Gastroesophageal sphincter (tissue), 4 donors: ENCODE data around the gene RAB28. TPM values are rescaled to one million over a fixed set of nuclear protein-coding genes. Genes with fewer than 3 reads are reported as not detected.

ENCODE experiments used
- ATAC-seq: fragments of 150-250 bp; one replicate; pipeline ENCODE4 v1.9.1; 2016; ENCODE audit warnings: mild to moderate bottlenecking, moderate library complexity
- H3K27ac ChIP-seq, 4 donors: fragments of 200-600 bp; sonication (generic) in 3 of 4; 1 replicate in 3 of 4; 2 replicates in 1 of 4; pipeline ENCODE4 v1.5.1; 2016 to 2019
- H3K27me3 ChIP-seq: fragments of 200-600 bp; sonication (generic); one replicate; pipeline ENCODE4 v1.5.1; 2019
- H3K36me3 ChIP-seq, 2 donors: fragments of 200-600 bp; sonication (generic); one replicate each; pipeline ENCODE4 v1.5.1; 2019; ENCODE audit warnings: control low read depth in 1 of 2
- H3K4me1 ChIP-seq, 3 donors: fragments of 200-600 bp; sonication (generic); 1 replicate in 2 of 3; 2 replicates in 1 of 3; pipeline ENCODE4 v1.5.1; 2016 to 2019; ENCODE audit warnings: control low read depth in 2 of 3
- H3K4me3 ChIP-seq, 2 donors: fragments of 200-600 bp; sonication (generic); one replicate each; pipeline ENCODE4 v1.5.1; 2019; ENCODE audit warnings: mild to moderate bottlenecking in 1 of 2, moderate library complexity in 1 of 2
- H3K9me3 ChIP-seq, 3 donors: fragments of 200-600 bp; sonication (generic); one replicate each; pipeline ENCODE4 v1.5.1; 2017 to 2019; ENCODE audit warnings: control low read depth in 2 of 3
- EP300 ChIP-seq: sonication (generic); formaldehyde crosslinking; IDR thresholded peaks from one replicate; pipeline ENCODE4 v1.6.1; 2017; ENCODE audit warnings: antibody characterized with exemption, mild to moderate bottlenecking
- POLR2A ChIP-seq, 2 donors: fragments of 450-650 bp; IDR thresholded peaks; one replicate each; pipeline ENCODE4 v1.6.1; 2017; ENCODE audit warnings: antibody characterized with exemption in 2 of 2, mild to moderate bottlenecking in 2 of 2, moderate library complexity in 1 of 2
- POLR2AphosphoS5 ChIP-seq: sonication (generic); formaldehyde crosslinking; IDR thresholded peaks from one replicate; pipeline ENCODE4 v1.6.1; 2017; ENCODE audit warnings: antibody characterized with exemption
- WGBS, 2 donors: methylation state at CpG; one replicate each; pipeline ENCODE4 v1.1.5; 2018; ENCODE audit warnings: low coverage in 1 of 2; 5-methylcytosine and 5-hydroxymethylcytosine counted together
- total RNA-seq, 4 donors: library from RNA; depleted of rRNA; stranded (reverse); fragments of >200 nt; gene quantifications; one replicate each; pipeline ENCODE4 v1.1.0, GENCODE V29; 2016
- TF ChIP-seq, protein P1 (sequence below), 4 experiments: fragments of 200-600 bp in 2 of 4; fragments of 450-650 bp in 2 of 4; sonication (generic) in 1 of 4; IDR thresholded peaks; one replicate each; pipeline ENCODE4 v1.5.1; 2017 to 2019; ENCODE audit warnings: antibody characterized with exemption in 4 of 4, mild to moderate bottlenecking in 2 of 4, moderate library complexity in 2 of 4

Gene RAB28
- total RNA-seq, 4 donors from 2014 or later, result 14.8 to 25.7 (median 18.3) TPM

DNA sequence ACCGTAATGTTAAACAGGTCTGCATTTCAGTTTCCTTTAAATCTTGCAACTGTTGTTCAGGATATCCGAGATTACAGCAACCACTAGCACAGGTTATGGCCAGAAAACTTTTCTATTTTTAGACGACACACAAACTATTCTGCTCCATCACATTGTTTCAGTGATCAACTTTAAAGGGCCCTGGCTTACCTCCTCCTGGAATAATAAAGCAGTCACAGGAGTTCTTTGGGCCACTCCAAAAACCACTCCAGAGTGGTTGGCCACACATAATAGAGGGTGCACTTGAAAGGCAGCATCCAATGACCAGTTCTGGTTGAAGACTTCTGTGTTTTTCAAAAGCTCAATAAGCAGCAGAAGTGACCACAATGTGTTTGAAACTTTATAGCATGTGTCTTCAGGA lies 118.9 kb downstream of the RAB28 start:
- Histone ChIP-seq H3K27ac (no peak overlapping the region), H3K4me1 (no peaks in the 10 kb centered on the region), H3K9me3 (no peaks in the 10 kb centered on the region), H3K4me3 (no peak overlapping the region), H3K27me3 (no peaks in the 10 kb centered on the region), H3K36me3 (peaks cover 0 to 26% of the 10 kb centered on the region in 2 donors)
- no peak for TF ChIP-seq POLR2A (IDR thresholded peaks at IDR 0.05)
- TF ChIP-seq, protein P1, sequence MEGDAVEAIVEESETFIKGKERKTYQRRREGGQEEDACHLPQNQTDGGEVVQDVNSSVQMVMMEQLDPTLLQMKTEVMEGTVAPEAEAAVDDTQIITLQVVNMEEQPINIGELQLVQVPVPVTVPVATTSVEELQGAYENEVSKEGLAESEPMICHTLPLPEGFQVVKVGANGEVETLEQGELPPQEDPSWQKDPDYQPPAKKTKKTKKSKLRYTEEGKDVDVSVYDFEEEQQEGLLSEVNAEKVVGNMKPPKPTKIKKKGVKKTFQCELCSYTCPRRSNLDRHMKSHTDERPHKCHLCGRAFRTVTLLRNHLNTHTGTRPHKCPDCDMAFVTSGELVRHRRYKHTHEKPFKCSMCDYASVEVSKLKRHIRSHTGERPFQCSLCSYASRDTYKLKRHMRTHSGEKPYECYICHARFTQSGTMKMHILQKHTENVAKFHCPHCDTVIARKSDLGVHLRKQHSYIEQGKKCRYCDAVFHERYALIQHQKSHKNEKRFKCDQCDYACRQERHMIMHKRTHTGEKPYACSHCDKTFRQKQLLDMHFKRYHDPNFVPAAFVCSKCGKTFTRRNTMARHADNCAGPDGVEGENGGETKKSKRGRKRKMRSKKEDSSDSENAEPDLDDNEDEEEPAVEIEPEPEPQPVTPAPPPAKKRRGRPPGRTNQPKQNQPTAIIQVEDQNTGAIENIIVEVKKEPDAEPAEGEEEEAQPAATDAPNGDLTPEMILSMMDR (IDR thresholded peaks at IDR 0.05), result no peak
- TF ChIP-seq EP300, result no peak
- 56 to 67% methylated on average over 3 of the region's 3 CpGs for WGBS, 2 donors
- no peak for ATAC-seq

DNA sequence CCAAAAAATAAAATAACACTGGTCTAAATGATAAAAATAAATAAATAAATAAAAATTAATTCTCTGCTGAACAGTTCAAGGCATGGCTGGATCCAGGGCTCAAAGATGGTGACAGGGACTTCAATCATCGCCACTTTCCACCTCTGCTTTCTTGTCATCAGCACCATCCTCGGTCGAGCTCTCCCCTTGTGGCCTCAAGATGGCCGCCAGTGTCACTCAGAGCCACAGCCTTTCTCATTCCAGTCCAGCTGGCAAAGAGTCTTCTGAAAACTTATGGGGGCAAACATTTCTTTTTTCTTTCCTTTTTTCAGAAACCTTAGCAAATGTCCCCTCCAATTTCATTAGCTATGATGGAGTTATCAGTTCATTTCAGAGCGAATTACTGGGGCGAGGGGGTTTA lies 119.5 kb downstream of the RAB28 start:
- no peak for TF ChIP-seq POLR2A (IDR thresholded peaks at IDR 0.05)
- no peak for TF ChIP-seq POLR2AphosphoS5
- TF ChIP-seq, protein P1 (IDR thresholded peaks at IDR 0.05), result no peak
- TF ChIP-seq EP300, result no peak
- H3K27ac ChIP-seq, result no peak overlapping the region
- H3K4me1 ChIP-seq, result no peaks in the 10 kb centered on the region
- ATAC-seq, result no peak
- no peaks in the 10 kb centered on the region for H3K9me3 ChIP-seq
- peaks cover 0 to 26% of the 10 kb centered on the region in 2 donors for H3K36me3 ChIP-seq
- H3K27me3 ChIP-seq, result no peaks in the 10 kb centered on the region
- WGBS, 2 donors, result 96 to 97% methylated on average over 6 of the region's 6 CpGs
- H3K4me3 ChIP-seq, result no peak overlapping the region

DNA sequence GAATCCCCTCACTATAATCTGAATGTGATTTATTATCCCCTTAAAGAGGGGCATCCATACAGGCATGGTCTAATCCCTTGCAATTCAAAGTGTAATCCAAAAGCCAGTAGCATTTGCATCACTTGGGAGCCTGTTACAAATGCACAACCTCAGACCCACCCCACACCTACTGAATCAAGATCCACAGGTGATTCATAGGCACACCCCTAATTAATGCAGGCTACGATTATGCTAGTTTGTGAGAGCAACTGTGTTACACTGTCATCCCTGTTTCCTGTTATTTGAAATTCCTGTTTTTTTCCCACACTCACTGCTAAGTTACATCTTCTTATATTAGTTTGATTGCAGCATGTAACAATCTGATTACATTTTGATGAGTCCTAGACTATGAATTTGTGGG lies 120.0 kb downstream of the RAB28 start:
- no peak for TF ChIP-seq EP300
- TF ChIP-seq POLR2A (IDR thresholded peaks at IDR 0.05), result no peak
- TF ChIP-seq, protein P1 (IDR thresholded peaks at IDR 0.05), result no peak
- no peak for TF ChIP-seq POLR2AphosphoS5
- no peak for ATAC-seq
- Histone ChIP-seq H3K4me3 (no peak overlapping the region), H3K9me3 (no peaks in the 10 kb centered on the region), H3K27me3 (no peaks in the 10 kb centered on the region), H3K36me3 (peaks cover 0 to 26% of the 10 kb centered on the region in 2 donors), H3K4me1 (peaks cover 0 to under 1% (median 0%) of the 10 kb centered on the region in 3 donors), H3K27ac (no peak overlapping the region)
- 100% methylated on average over 1 of the region's 1 CpG for WGBS, 2 donors

DNA sequence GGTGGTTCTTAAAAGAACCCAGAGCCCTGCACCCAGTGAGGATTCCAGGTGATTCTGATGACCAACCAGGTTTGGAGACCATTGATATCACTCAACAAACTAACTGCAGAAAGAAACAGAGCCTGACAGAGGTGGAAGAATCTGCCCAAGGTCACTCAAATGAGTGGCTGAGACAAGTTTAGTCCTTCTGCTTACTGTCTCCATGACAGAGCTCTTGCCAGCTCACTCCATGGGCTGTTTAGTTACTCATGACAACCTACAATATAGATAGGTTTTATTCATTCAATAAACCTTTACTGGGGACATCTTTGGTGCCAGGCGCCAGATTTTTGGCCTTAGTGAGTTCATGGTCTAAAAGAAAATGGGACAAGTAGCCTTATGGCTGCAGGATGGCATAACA lies 124.3 kb downstream of the RAB28 start:
- no peak overlapping the region for H3K4me3 ChIP-seq
- H3K4me1 ChIP-seq, result peaks cover 0 to 17% (median 0%) of the 10 kb centered on the region in 3 donors
- no peaks in the 10 kb centered on the region for H3K27me3 ChIP-seq
- 100% methylated on average over 1 of the region's 1 CpG; no CpG with 5 or more reads in 1 of the 2 donors for WGBS, 2 donors
- ATAC-seq, result no peak
- no peaks in the 10 kb centered on the region for H3K9me3 ChIP-seq
- no peak overlapping the region for H3K27ac ChIP-seq
- TF ChIP-seq, protein P1 (IDR thresholded peaks at IDR 0.05), result no peak
- no peak for TF ChIP-seq POLR2AphosphoS5
- no peak for TF ChIP-seq POLR2A (IDR thresholded peaks at IDR 0.05)
- TF ChIP-seq EP300, result no peak
- peaks cover 0 to 5% of the 10 kb centered on the region in 2 donors for H3K36me3 ChIP-seq

DNA sequence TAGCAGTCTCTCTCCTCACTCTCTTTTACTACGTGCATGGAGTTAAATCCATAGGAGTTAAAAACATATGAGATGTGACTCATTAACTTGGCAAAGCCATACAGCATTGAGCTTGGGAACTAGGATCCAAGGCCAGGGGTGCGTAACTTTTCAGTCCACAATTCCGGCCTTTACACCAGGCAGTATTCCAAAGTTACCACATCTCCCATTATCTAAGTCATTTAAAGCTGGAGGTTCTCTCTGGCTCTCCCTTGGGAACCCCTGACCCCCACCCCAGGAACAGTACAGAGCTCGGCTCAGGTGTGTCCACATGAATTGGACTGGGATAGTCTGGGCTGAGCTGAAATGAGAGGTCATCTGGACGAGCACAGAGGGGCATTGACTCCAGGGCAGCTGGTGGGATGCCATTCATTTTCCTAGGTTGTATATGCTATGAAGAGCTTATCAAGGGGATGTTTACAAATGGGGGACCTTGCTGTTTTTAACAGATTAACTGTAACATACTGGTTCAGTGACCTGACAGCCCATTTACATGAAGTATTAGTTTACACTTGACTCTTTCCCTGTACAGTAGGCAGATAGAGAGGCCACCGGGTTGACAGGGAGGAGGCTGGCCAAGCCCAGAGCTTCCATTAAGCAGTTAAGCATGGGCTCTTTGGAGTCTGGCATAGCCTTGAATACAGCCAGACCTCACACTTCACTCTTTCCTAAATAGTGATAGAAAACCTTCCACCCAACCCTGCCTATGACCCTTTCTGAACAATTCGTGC lies 128.8 kb downstream of the RAB28 start:
- Histone ChIP-seq H3K4me3 (no peak overlapping the region), H3K27me3 (no peaks in the 10 kb centered on the region), H3K9me3 (peaks cover 0 to 10% (median 0%) of the 10 kb centered on the region in 3 donors), H3K4me1 (peaks cover 0 to 17% (median 0%) of the 10 kb centered on the region in 3 donors), H3K27ac (no peak overlapping the region), H3K36me3 (peaks cover 0 to 11% of the 10 kb centered on the region in 2 donors)
- WGBS, 2 donors, result 64 to 86% methylated on average over 5 to 6 of the region's 7 CpGs
- no peak for ATAC-seq
- TF ChIP-seq, protein P1 (IDR thresholded peaks at IDR 0.05), result no peak
- no peak for TF ChIP-seq EP300
- TF ChIP-seq POLR2AphosphoS5, result no peak
- TF ChIP-seq POLR2A (IDR thresholded peaks at IDR 0.05), result no peak
